ENCODE results near the gene ITGA7.

ITGA7 gene

GRCh38 chr12:55707841-55708694 is at the start of gene ITGA7:
TSS of gene ITGA7 (minus strand) at chr12:55707904. CDS start at chr12:55707682, 222 bp downstream.
- DNase-seq = peak in 54 of 58 donors; percentile 11 to 79 (median 56)

GRCh38 chr12:55755246-55755645 is 47.5 kb upstream of the ITGA7 start:
- no peak for DNase-seq

- no peak for DNase-seq
Measured at GRCh38 chr12:55748230-55748993, 40.7 kb upstream of the ITGA7 start.

GRCh38 chr12:55746913-55747231 is 39.2 kb upstream of the ITGA7 start:
- DNase-seq = no peak

GRCh38 chr12:55746174-55746912 is 38.6 kb upstream of the ITGA7 start:
- no peak for DNase-seq

- peak in 12 of 58 donors; percentile 15 to 48 (median 32) for DNase-seq
Measured at GRCh38 chr12:55745361-55746173, 37.9 kb upstream of the ITGA7 start.

- DNase-seq = peak in 2 of 58 donors; percentile 8 to 32
Measured at GRCh38 chr12:55744340-55745030, 36.8 kb upstream of the ITGA7 start.

GRCh38 chr12:55743406-55744339 is 36.0 kb upstream of the ITGA7 start:
- peak in 20 of 58 donors; percentile 10 to 63 (median 44) for DNase-seq

GRCh38 chr12:55742719-55743405 is 35.2 kb upstream of the ITGA7 start, which contains the start of gene GDF11:
TSS of gene GDF11 (plus strand) at chr12:55743122. CDS start at chr12:55743317, 195 bp downstream.
- DNase-seq = peak in 54 of 58 donors; percentile 34 to 90 (median 72)

GRCh38 chr12:55741931-55742680 is 34.4 kb upstream of the ITGA7 start:
- no peak for DNase-seq

- DNase-seq = no peak
Measured at GRCh38 chr12:55739025-55739378, 31.3 kb upstream of the ITGA7 start.

- DNase-seq = peak in 54 of 58 donors; percentile 39 to 91 (median 77)
Measured at GRCh38 chr12:55738123-55739024, 30.7 kb upstream of the ITGA7 start.

GRCh38 chr12:55737581-55738122 is 29.9 kb upstream of the ITGA7 start:
- DNase-seq = peak in 5 of 58 donors; percentile 52 to 71 (median 60)

GRCh38 chr12:55736780-55737580 is 29.3 kb upstream of the ITGA7 start:
- peak in 47 of 58 donors; percentile 9 to 70 (median 44) for DNase-seq

- DNase-seq = no peak
Measured at GRCh38 chr12:55736076-55736475, 28.4 kb upstream of the ITGA7 start.
